BLaER1 (cell line): ENCODE results near the gene TCEANC2.
"Not testable (repeated sequence)": the region's sequence is repeated elsewhere in the genome, so short reads cannot be mapped to it uniquely, and the experiment has no call there.

Experiments
- H3K27ac ChIP-seq: shearing (Covaris generic); formaldehyde crosslinking; 2 replicates; pipeline ENCODE4 v1.8.1; 2022
- H3K27me3 ChIP-seq: shearing (Covaris generic); formaldehyde crosslinking; 2 replicates; pipeline ENCODE4 v1.8.1; 2022
- H3K36me3 ChIP-seq: shearing (Covaris generic); formaldehyde crosslinking; 2 replicates; pipeline ENCODE4 v1.8.1; 2022
- H3K4me1 ChIP-seq: shearing (Covaris generic); formaldehyde crosslinking; 2 replicates; pipeline ENCODE4 v1.8.1; 2022
- H3K4me2 ChIP-seq: shearing (Covaris generic); formaldehyde crosslinking; 2 replicates; pipeline ENCODE4 v1.8.1; 2022
- H3K4me3 ChIP-seq: shearing (Covaris generic); formaldehyde crosslinking; 2 replicates; pipeline ENCODE4 v1.8.1; 2022
- H3K9ac ChIP-seq: shearing (Covaris generic); formaldehyde crosslinking; 2 replicates; pipeline ENCODE4 v1.8.1; 2022
- H3K9me3 ChIP-seq: shearing (Covaris generic); formaldehyde crosslinking; 2 replicates; pipeline ENCODE4 v1.8.1; 2022
- H4K20me1 ChIP-seq: shearing (Covaris generic); formaldehyde crosslinking; 2 replicates; pipeline ENCODE4 v1.8.1; 2022
- Cebpa-rat ChIP-seq: shearing (Covaris generic); IDR thresholded peaks from 2 replicates; pipeline ENCODE4 v1.8.1; 2022

The TCEANC2 gene

DNA sequence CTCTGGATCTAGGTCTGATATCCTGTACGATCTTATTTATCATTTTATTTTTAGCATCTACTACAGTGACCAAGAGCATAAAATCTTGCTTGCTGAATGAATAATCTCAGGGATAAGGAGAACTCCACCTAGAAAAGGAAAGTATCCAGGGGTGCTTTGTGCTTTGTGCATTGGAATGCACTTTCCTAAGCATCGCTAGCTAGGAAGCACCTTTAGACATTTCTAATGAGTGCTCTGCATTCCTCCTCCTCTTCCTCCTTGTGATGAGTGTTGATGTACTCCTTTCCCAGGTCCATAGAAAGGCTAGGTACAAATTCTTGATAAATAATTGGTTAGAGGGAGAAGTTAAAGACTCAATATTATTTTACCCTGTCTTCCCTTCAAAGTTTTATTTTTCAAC, 31.4 kb downstream of the TCEANC2 start:
- TF ChIP-seq Cebpa-rat: no peak

DNA sequence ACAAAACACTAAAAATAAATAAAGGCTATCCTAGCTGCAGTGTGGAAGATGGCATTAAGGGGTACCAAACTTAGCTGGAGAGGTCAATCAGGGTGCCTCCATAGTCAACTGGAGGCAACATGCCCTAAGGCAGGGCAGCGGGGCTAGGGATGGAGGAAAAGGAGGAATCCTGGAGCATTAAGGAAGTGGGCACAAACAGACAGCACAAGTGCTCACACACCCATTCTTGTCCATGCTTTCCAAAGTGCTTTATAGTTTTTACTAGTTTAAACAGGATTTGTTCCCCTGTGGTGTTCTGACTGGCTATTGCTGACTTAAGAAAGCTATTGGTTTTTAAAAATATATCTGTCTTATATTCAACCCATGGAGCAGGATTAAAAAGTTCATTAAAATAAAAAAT, 33.3 kb downstream of the TCEANC2 start:
- H3K27me3 ChIP-seq: no peaks in the 10 kb centered on the region
- H3K9me3 ChIP-seq: no peaks in the 10 kb centered on the region
- no peak overlapping the region for H3K4me3 ChIP-seq
- no peak overlapping the region for H3K4me2 ChIP-seq
- TF ChIP-seq Cebpa-rat: no peak
- H3K27ac ChIP-seq: no peak overlapping the region
- H3K9ac ChIP-seq: no peak overlapping the region
- no peaks in the 10 kb centered on the region for H4K20me1 ChIP-seq
- H3K36me3 ChIP-seq: peaks cover 9% of the 10 kb centered on the region
- H3K4me1 ChIP-seq: no peaks in the 10 kb centered on the region

More for the DNA sequence above, 31.4 kb downstream of the TCEANC2 start:
- Histone ChIP-seq H3K36me3 (peaks cover 8% of the 10 kb centered on the region), H3K9me3 (no peaks in the 10 kb centered on the region), H3K27ac (no peak overlapping the region), H4K20me1 (no peaks in the 10 kb centered on the region), H3K4me1 (no peaks in the 10 kb centered on the region), H3K27me3 (no peaks in the 10 kb centered on the region), H3K4me2 (no peak overlapping the region), H3K9ac (no peak overlapping the region), H3K4me3 (no peak overlapping the region)

DNA sequence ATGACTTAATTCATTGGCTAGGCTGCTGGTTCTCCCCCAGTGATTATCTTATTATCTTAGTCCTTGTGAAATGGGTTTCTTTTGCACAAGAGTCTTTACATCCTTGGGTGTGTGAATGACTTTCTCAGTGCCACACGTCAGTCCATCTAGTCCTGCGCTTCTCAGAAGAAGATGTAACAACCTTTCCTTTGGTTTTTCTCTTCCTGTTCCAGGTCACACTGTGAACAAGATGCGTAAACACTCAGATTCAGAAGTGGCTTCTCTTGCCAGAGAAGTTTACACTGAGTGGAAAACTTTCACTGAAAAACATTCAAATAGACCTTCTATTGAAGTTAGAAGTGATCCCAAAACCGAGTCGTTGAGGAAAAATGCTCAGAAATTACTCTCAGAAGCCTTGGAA, 35.0 kb downstream of the TCEANC2 start:
- no peak overlapping the region for H3K4me3 ChIP-seq
- H3K9me3 ChIP-seq: no peaks in the 10 kb centered on the region
- H3K4me1 ChIP-seq: no peaks in the 10 kb centered on the region
- no peaks in the 10 kb centered on the region for H3K27me3 ChIP-seq
- no peak overlapping the region for H3K4me2 ChIP-seq
- no peak overlapping the region for H3K27ac ChIP-seq
- H3K9ac ChIP-seq: no peak overlapping the region
- H3K36me3 ChIP-seq: peaks cover 20% of the 10 kb centered on the region
- H4K20me1 ChIP-seq: no peaks in the 10 kb centered on the region
- no peak for TF ChIP-seq Cebpa-rat

DNA sequence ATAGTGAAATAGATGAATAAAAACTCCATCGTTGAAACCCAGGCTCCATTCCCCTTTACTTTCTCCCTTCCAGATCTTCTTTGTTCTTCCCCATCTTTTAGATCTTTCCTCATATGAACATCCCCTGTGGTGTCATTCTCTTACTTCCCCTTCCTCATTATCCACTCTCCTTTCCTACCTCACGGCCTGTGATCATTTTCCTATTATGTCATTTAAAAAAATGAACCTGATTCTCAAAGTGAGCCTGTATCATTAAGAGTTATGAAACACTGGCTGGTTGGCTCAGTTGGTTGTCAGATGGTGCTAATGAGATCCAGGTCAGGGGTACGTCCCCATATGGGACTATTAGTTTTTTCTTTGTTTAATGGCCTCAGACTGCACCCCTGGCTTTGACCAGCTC, 38.3 kb downstream of the TCEANC2 start:
- Histone ChIP-seq H3K9me3 (no peaks in the 10 kb centered on the region), H4K20me1 (no peaks in the 10 kb centered on the region), H3K36me3 (peaks cover 23% of the 10 kb centered on the region), H3K27me3 (no peaks in the 10 kb centered on the region), H3K4me1 (peaks cover 5% of the 10 kb centered on the region; the same call in 1 of the 2 replicates), H3K27ac (no peak overlapping the region), H3K4me3 (no peak overlapping the region), H3K4me2 (no peak overlapping the region), H3K9ac (no peak overlapping the region)
- no peak for TF ChIP-seq Cebpa-rat

DNA sequence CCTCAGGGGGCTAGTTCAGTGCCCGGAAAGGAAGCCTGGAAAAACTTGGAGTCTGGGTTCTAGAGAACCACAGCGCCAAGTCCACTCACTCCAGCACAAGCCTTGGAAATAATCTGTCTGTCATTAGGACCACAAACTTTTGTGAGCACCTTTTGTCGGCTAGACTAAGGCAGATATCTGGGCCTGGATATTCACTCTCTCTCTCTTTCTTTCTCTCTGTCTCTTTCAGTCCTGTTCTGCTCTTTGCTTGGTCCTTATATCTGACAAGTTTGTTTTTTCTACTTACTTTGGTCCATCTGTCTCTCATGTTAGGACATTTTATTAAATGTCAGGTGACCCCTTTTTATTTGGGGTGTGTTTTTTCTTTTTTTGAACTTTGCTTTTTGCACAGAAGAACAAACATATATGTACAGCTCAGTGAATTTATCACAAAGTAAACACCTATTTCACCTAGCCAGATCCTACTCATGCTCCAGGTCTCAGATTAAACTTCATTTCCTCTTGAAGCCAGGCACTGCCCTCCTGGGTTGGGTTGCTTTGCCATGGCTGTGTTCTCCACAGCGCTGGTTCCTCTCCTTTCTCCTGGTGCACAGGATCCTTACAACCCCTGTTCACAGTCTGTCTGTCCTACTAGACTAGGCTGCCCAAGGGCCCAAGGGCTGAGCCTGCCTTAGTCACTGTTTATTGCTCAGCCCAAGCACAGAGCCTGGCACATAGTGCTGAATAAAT, 40.8 kb downstream of the TCEANC2 start:
- Histone ChIP-seq H3K4me2 (no peak overlapping the region), H3K36me3 (peaks cover 40% of the 10 kb centered on the region), H4K20me1 (no peaks in the 10 kb centered on the region), H3K27me3 (no peaks in the 10 kb centered on the region), H3K4me3 (no peak overlapping the region), H3K27ac (no peak overlapping the region), H3K9me3 (no peaks in the 10 kb centered on the region), H3K9ac (no peak overlapping the region), H3K4me1 (peaks cover 5% of the 10 kb centered on the region; the same call in 1 of the 2 replicates)
- no peak for TF ChIP-seq Cebpa-rat

DNA sequence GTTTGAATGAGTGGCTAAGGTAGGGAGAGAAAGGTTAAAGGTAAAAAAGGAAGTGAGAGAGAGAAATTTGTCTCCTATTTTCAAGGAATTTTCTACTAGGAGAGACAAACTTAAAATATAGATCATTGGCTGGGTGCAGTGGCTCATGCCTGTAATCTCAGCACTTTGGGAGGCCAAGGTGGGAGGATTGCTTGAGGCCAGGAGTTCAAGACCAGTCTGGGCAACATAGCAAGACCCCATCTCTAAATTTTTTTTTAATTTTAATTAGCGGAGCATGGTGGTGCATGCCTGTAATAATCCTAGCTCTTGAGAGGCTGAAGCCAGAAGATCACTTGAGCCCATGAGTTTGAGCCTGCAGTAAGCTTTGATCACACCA, 41.3 kb downstream of the TCEANC2 start:
- not testable (repeated sequence) for H3K4me2 ChIP-seq, H3K9ac ChIP-seq, H3K9me3 ChIP-seq, H4K20me1 ChIP-seq, H3K4me3 ChIP-seq, H3K27me3 ChIP-seq, H3K27ac ChIP-seq, H3K4me1 ChIP-seq
- peaks cover 43% of the 10 kb centered on the region for H3K36me3 ChIP-seq

DNA sequence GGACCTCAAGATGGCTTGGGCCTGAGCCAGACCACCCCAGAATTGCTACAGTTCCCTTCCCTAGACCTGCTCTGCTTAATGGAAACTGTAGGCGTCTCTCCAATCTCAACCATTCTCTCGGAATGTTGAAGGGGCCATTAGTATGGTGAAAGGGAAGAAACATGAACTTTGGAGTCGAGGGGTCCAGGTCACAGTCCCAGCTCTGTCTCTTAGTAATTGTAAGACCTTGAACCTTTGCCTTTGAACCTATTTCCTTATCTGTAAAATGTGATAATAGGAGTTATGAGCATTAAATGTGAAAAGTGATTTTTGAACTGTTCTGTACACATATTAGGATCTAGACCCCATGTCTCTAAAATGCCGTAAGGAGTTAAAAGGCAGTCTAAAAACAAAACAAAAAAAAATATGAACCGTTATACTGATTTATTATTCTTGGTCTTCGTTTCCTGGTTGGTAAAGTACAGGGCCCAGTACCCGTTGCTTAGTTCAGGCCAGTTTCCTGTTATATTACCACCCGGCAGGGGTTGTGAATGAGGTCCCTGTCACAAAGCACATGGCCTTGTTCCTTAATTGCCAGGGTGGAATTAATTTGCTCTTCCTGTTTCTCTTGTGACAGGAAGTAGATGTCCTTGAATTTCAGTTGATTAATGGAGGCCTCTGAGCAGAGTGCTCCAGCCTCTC, 42.3 kb downstream of the TCEANC2 start:
- H3K4me3 ChIP-seq: no peak overlapping the region
- no peak for TF ChIP-seq Cebpa-rat
- no peak overlapping the region for H3K9ac ChIP-seq
- H3K9me3 ChIP-seq: no peaks in the 10 kb centered on the region
- H3K27ac ChIP-seq: no peak overlapping the region
- H4K20me1 ChIP-seq: no peaks in the 10 kb centered on the region
- H3K4me2 ChIP-seq: no peak overlapping the region
- no peaks in the 10 kb centered on the region for H3K27me3 ChIP-seq
- H3K4me1 ChIP-seq: peaks cover 5% of the 10 kb centered on the region; the same call in 1 of the 2 replicates
- H3K36me3 ChIP-seq: peaks cover 41% of the 10 kb centered on the region

DNA sequence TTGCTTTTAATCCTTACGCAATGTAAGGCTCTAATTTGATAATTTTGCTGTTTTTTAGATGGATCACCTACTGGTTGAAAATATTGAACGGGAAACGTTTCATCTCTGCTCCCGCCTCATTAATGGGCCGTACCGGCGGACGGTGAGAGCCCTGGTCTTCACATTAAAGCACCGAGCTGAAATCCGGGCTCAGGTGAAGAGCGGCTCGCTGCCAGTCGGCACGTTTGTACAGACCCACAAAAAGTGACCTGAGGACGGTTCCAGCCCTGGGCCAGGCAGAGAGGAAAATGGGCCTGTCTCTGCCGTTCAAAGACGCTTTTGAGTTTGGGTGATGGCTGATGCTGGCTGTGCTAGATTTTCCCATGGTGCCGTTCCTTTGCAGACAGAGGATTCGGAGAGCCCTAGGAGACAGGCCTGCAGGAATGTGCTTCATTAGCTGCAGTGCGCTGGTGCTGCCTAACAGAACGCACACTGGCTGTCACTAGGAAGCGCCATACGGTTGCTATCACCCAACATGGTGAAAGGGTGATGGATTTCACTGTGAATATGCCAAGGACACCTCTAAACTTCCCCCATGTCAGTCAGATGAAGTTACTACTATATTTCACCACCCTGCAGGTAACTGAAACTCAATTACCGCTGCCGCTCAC, 42.9 kb downstream of the TCEANC2 start:
- H4K20me1 ChIP-seq: no peaks in the 10 kb centered on the region
- no peaks in the 10 kb centered on the region for H3K27me3 ChIP-seq
- H3K4me3 ChIP-seq: no peak overlapping the region
- peaks cover 45% of the 10 kb centered on the region for H3K36me3 ChIP-seq
- no peak overlapping the region for H3K27ac ChIP-seq
- no peak for TF ChIP-seq Cebpa-rat
- no peak overlapping the region for H3K9ac ChIP-seq
- peaks cover 5% of the 10 kb centered on the region; the same call in 1 of the 2 replicates for H3K4me1 ChIP-seq
- no peaks in the 10 kb centered on the region for H3K9me3 ChIP-seq
- no peak overlapping the region for H3K4me2 ChIP-seq

DNA sequence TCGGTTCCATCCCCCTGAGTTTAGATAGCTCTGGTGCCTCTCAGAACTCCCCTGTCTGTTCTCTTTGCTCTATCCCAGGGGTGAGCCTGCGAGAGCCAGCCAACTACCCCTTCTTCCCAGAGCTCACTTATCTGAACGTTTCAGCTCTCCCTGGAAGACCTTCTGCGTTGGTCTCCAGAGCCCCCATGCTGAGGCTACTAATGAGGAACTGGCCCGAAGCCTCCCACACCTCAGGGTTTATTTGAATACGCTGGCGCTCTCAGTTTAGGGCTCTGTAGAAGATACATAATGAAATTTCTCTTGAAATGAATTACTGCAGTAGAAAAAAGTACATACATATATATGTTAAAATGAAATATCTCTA, 43.5 kb downstream of the TCEANC2 start:
- no peaks in the 10 kb centered on the region for H4K20me1 ChIP-seq
- H3K27ac ChIP-seq: no peak overlapping the region
- H3K36me3 ChIP-seq: peaks cover 50% of the 10 kb centered on the region
- H3K4me1 ChIP-seq: peaks cover 5% of the 10 kb centered on the region; the same call in 1 of the 2 replicates
- no peaks in the 10 kb centered on the region for H3K9me3 ChIP-seq
- H3K4me3 ChIP-seq: no peak overlapping the region
- no peak for TF ChIP-seq Cebpa-rat
- H3K4me2 ChIP-seq: no peak overlapping the region
- H3K27me3 ChIP-seq: no peaks in the 10 kb centered on the region
- H3K9ac ChIP-seq: no peak overlapping the region

DNA sequence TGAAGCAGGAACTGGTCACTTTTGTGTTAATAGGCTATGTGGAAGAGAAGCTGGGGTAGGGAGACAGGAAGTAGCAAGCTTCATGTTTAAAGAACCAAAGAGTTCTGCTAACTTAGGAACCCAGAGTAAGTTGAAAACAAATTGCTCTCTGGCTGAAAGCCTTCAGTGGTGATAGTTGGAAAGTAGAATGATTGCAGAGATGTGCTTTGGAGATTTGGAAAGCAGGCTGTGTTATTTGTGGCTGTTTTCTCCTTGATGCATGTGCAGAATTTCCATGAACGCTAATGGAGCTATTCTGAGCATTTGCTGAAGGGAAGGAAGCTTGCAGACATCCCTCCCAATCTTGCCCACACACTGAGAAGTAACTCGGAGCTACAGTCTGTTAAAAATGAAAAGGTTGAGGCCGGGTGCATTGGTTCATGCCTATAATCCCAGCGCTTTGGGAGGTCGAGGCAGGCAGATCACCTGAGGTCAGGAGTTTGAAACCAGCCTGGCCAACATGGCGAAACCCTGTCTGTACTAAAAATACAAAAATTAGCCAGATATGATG, 45.7 kb downstream of the TCEANC2 start:
- no peak for TF ChIP-seq Cebpa-rat
- H3K9ac ChIP-seq: no peak overlapping the region
- no peak overlapping the region for H3K4me2 ChIP-seq
- H3K27ac ChIP-seq: no peak overlapping the region
- H3K4me3 ChIP-seq: no peak overlapping the region
- no peaks in the 10 kb centered on the region for H3K27me3 ChIP-seq
- H3K9me3 ChIP-seq: no peaks in the 10 kb centered on the region
- peaks cover 55% of the 10 kb centered on the region for H3K36me3 ChIP-seq
- H4K20me1 ChIP-seq: no peaks in the 10 kb centered on the region
- H3K4me1 ChIP-seq: peaks cover 5% of the 10 kb centered on the region; the same call in 1 of the 2 replicates
